ENCODE data around the gene CHERP. TPM values are rescaled to one million over a fixed set of nuclear protein-coding genes. Genes with fewer than 3 reads are reported as not detected.

The CHERP gene
- total RNA-seq, 2 experiments from 2014 or later = 47.1 to 48.2 TPM

- Mint-ChIP-seq H3K27me3 (no peaks in the 10 kb centered on the region), H3K4me1 (ENCODE audit: low read depth) (peaks cover 87% of the 10 kb centered on the region), H3K27ac (peak overlapping the region; percentile 98), H3K9me3 (no peaks in the 10 kb centered on the region), H3K4me3 (peak overlapping the region; percentile 69), H3K36me3 (ENCODE audit: low read depth) (no peaks in the 10 kb centered on the region)
- H3K9me3 ChIP-seq (ENCODE audit: control insufficient read depth in 1 of 2, insufficient read depth in 1 of 2, low read length in 2 of 2) = no peaks in the 10 kb centered on the region
- POLR2A ChIA-PET = interaction anchor here (0.7 to 3.1 kb wide), 6 partner anchors 8 to 628 kb away, joined by 3 to 32 read pairs (median 16); partner anchors contain the start of genes MED26 and SLC35E1
- peak overlapping the region; percentile 77 to 85 for H3K27ac ChIP-seq (ENCODE audit: low read depth in 1 of 2, low read length in 2 of 2)
- no peak overlapping the region for H3K4me3 ChIP-seq (ENCODE audit: low read length)
- H3K4me1 ChIP-seq (ENCODE audit: insufficient read depth, low read length) = peaks cover 91% of the 10 kb centered on the region
- DNase-seq (peak in 4 of 14 experiments; percentile 18 to 80 (median 58)), ATAC-seq (ENCODE audit: poor library complexity) (no peak)
- H3K27me3 ChIP-seq (ENCODE audit: control insufficient read depth in 1 of 2, insufficient read depth in 2 of 2, low read length in 2 of 2) = no peaks in the 10 kb centered on the region
- intact Hi-C loops (cut with DNase I, micrococcal nuclease) = loop anchor here in 1 of 2 experiments (1.0 kb wide), 1 partner anchor 18 kb away; no protein-coding TSS in a partner anchor
- H3K36me3 ChIP-seq (ENCODE audit: insufficient read depth, low read length) = peaks cover 10% of the 10 kb centered on the region
- CTCF ChIA-PET = interaction anchor here (1.0 to 2.1 kb wide), 2 partner anchors 12 to 28 kb away, joined by 4 to 15 read pairs; no protein-coding TSS in a partner anchor
- no peak for TF ChIP-seq CTCF (IDR thresholded peaks at IDR 0.05)
Measured at GRCh38 chr19:16585808-16586476, 43.7 kb upstream of the CHERP start.

GRCh38 chr19:16585094-16585801, 43.0 kb upstream of the CHERP start:
- TF ChIP-seq CTCF (IDR thresholded peaks at IDR 0.05) = no peak
- peaks cover 14% of the 10 kb centered on the region for H3K36me3 ChIP-seq (ENCODE audit: insufficient read depth, low read length)
- Mint-ChIP-seq H3K27me3 (no peaks in the 10 kb centered on the region), H3K4me3 (peak overlapping the region; percentile 81), H3K9me3 (no peaks in the 10 kb centered on the region), H3K27ac (peak overlapping the region; percentile 98), H3K4me1 (ENCODE audit: low read depth) (peaks cover 82% of the 10 kb centered on the region), H3K36me3 (ENCODE audit: low read depth) (peaks cover under 1% of the 10 kb centered on the region)
- DNase-seq = no peak
- peaks cover 96% of the 10 kb centered on the region for H3K4me1 ChIP-seq (ENCODE audit: insufficient read depth, low read length)
- ChIA-PET CTCF (interaction anchor here (0.7 to 1.6 kb wide), 4 partner anchors 9 to 39 kb away, joined by 3 to 6 read pairs (median 4); no protein-coding TSS in a partner anchor), POLR2A (interaction anchor here (0.7 to 3.1 kb wide), 11 partner anchors 8 to 243 kb away, joined by 3 to 32 read pairs (median 8); partner anchors contain the start of genes CHERP, MED26, SLC35E1 and TMEM38A)
- ATAC-seq (ENCODE audit: poor library complexity) = no peak
- intact Hi-C loops (cut with DNase I, micrococcal nuclease) = no loop called here
- no peaks in the 10 kb centered on the region for H3K27me3 ChIP-seq (ENCODE audit: control insufficient read depth in 1 of 2, insufficient read depth in 2 of 2, low read length in 2 of 2)
- H3K4me3 ChIP-seq (ENCODE audit: low read length) = peak overlapping the region; percentile 46
- peak overlapping the region; percentile 77 to 85 for H3K27ac ChIP-seq (ENCODE audit: low read depth in 1 of 2, low read length in 2 of 2)
- no peaks in the 10 kb centered on the region for H3K9me3 ChIP-seq (ENCODE audit: control insufficient read depth in 1 of 2, insufficient read depth in 1 of 2, low read length in 2 of 2)

Measured in CD4-positive, alpha-beta T cell (primary cell).